Fibroblast of peridontal ligament (primary cell): ENCODE results near the gene ADARB1.

ENCODE experiments used
- DNase-seq: peaks from one replicate; pipeline ENCODE4 v3.0.0-alpha.2; 2010; ENCODE audit errors: extremely low read depth

Gene ADARB1

DNA sequence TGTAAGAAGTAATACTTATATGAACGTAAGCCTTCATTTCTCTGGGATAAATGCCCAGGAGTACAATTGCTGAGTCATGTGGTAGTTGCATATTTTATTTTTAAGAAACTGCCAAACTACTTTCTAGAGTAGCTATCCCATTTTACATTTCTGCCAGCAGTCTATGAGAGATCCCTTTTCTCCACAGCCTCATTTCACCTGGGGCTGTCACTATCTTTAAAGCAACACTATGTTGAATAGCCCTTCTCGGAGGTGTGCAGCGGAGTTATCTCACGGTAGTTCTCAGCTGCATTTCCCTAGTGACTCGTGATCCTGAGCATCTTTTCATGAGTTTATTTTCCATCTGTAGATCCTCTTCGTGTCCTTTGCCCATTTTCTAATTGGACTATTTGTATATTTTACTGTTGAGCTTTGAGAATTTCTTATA lies 93.4 kb downstream of the ADARB1 start:
- DNase-seq = peak; percentile 88

DNA sequence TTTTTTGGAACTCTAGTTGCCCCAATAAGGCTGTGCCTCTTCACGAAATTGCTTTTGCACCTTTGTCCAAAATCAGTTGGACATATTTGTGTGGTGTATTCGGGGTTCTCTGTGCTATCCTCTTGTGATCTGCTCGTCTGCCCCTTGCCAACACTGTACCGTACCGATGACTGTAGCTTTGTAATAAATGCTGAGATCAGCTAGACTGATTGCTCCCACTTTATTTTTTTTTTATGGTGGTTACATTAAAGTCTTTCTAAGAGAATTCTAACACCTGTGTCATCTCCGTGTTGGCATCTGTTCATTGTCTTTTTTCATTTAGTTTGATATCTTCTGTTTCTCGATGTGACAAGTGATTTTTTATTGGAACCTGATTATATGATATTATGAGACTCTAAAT lies 94.1 kb downstream of the ADARB1 start:
- DNase-seq = no peak

DNA sequence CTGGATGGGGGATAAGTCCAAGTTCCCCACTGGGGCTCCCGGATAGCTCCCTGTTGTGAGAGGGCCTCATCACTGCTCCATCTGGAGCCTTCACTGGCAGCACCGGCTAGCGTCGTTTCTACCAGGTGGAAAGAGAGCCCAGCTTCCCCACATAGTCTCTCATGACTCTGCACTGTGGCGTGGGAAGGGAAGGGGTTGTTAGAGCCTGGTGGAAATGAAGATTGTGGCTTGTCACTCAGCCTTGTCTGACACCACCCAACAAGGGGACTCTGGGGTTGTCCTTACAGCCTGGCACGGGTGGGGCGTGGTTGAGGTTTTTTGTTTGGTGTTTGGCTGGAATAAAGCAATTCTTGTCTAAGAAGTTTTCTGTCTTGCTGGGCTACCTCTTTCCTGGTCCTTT lies 94.6 kb downstream of the ADARB1 start:
- DNase-seq = no peak

DNA sequence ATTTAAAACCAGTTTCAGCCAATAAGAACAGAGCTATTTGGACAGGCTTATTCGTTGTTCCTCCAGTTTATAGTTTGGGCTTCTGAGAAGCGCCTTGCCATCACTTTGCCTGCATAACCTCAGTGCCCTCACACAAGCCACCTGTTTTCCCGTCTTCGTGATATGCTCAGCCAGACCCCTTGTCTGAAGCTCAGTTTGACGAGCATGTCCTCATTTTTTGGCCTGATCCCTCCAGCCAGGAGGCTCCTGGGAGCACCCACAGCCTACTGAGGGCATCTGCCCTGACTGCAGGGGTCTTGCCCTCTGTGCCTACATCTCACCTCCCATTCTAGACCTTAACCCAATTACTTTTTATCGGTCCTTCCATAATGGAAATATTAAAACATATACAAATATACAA lies 95.3 kb downstream of the ADARB1 start:
- DNase-seq = no peak

DNA sequence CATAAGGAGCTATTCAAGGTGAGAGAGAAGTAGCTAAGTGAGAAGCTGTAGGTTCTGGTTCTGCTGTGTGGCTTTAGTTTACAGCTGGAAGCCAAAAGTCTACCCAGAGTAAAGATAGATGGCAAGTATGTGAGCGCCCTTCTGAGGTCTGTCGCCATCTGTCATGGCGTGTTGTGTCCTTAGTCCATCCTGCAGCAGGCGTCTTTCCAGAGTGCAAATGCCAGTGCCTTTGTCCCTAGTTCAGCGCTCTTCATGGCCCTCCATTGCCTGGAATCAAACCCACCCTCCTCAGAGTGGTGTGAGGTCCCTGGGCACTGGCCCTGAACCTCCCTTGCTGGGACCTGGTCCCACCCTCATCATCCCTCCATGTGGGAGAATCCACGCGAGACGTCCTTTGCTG lies 96.6 kb downstream of the ADARB1 start:
- DNase-seq = no peak

DNA sequence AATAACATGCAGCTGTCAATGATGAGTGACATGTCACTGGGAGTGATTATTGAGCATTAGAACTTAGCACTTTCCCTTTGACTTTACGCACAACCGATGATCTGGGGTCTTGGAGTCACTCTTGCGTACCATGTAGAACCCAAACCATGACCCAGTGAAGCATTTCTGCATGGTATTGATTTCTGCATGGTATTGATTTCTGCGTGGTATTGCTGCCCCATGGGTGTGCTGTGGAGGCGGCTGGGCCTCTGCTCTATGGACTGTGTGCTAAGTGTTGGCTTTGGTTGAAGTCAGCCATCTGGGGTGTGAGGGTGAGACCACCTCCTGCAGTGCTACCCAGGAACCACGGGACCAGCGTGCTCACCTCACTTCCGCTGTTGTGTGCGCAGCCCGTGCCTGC lies 98.0 kb downstream of the ADARB1 start:
- DNase-seq = no peak

DNA sequence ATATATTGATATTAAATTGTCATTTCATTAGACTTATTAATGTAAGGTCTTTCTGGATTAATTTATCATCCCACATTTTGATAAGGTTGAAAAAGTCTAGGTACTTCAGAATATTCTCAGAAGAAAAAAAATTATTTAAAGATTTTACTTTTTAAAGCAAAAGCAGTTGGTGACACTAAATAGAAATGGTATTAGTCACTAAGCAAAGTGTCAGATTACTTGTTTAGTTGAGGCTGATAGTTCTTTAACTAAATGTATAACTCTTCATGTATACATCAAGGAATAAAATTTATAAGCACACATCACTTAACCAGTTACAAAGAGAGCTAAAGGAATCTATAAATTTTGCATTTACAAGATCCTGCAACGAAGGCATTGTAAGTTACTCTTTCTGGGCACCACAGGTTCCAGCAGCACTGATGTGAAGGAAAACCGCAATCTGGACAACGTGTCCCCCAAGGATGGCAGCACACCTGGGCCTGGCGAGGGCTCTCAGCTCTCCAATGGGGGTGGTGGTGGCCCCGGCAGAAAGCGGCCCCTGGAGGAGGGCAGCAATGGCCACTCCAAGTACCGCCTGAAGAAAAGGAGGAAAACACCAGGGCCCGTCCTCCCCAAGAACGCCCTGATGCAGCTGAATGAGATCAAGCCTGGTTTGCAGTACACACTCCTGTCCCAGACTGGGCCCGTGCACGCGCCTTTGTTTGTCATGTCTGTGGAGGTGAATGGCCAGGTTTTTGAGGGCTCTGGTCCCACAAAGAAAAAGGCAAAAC lies 101.1 kb downstream of the ADARB1 start:
- DNase-seq = no peak

DNA sequence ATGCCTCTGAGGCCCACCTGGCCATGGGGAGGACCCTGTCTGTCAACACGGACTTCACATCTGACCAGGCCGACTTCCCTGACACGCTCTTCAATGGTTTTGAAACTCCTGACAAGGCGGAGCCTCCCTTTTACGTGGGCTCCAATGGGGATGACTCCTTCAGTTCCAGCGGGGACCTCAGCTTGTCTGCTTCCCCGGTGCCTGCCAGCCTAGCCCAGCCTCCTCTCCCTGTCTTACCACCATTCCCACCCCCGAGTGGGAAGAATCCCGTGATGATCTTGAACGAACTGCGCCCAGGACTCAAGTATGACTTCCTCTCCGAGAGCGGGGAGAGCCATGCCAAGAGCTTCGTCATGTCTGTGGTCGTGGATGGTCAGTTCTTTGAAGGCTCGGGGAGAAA lies 101.8 kb downstream of the ADARB1 start:
- DNase-seq = no peak

DNA sequence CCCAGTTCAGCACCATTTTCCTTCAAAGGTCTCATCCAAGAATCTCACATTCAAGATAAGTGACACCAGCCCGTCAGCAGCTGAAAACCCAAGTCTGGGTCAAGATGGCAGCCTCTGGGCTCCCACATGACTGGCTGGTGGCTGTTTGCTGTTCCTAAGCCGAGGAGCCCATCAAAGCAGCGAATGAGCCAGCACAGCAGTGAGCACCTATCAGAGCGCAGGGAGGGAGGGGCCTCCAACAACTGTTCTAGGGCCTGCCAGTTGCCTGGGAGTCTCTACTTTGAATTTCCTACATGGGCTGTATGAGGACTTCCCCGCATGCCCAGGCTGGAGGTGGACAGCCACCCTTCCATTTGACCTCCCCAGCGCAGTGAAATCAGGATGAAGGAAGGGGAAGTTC lies 102.7 kb downstream of the ADARB1 start:
- DNase-seq = no peak

DNA sequence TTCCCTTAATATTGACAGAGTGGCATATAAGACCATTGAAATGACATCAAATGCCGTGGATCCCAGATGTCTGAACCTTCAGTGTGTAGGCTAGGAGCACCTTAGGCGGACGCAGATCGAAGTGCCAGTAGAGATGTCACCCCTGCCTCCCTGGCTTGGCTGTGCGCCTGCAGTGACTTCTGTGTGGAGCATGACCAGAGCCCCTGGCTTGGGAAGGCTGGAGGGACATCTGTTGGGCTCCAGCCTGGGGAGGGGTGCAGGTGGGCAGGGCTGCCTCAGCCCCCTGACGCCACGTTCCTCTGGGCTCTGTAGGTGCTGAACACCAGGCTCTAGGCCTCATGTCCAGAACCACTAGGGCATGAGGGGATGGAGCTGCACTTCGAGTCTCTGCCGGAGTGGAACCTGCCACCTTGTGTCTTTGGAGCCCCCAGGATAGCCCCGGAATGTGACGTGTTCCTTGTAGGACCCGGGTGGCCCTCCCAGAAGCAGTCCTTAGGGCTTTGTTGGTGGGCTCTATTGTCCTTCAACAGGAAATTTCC lies 103.8 kb downstream of the ADARB1 start:
- no peak for DNase-seq

DNA sequence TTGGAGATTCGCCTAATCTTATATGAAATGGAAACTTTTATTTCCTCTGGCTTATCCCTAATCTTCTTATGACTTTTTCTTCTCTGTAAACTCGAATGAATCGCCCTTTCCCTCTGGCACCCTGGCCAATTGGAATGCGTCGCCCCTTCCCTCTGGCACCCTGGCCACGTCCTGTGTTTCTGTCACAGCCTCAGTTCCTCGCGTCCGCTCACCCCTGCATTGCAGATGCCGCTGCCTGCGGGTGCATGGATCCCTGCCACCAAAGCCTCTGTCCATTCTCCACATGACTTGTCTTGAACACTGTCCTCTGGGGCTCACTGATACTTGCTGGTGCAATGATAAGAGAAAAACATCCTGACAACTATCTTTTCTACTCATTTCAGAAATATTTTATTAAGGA lies 104.6 kb downstream of the ADARB1 start:
- no peak for DNase-seq

DNA sequence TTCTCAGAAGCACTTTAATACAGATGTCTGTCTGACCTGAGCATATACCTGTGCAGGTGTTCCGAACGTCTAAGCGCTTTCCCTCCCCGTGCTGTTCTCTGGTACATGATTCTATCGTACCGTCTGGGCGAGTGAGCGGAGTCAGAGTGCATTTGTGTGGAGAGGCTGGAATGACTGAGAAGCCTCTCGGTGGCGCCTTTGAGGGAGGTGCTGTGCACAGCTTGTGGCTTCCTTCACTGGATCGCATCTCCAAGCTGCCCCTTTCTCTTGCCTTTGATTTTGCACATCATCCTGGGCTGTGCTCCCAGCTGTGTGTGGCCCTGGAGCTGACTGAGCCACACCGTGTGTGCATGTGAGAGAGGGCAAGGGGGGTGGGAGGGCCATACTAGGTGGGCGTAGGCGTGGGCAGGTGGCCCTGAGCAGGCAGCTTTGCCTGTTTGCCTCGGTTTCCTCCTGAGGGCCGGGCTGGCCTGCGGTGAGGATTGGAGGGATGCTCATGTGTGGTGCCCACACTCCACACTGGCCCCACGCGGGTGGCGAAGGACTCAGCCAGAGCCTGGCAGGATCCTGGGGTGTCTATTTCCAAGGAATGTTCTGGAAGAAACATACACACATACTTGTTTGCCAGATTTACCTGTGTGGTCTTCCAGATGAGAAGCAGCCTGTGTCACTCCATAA lies 105.3 kb downstream of the ADARB1 start:
- no peak for DNase-seq

DNA sequence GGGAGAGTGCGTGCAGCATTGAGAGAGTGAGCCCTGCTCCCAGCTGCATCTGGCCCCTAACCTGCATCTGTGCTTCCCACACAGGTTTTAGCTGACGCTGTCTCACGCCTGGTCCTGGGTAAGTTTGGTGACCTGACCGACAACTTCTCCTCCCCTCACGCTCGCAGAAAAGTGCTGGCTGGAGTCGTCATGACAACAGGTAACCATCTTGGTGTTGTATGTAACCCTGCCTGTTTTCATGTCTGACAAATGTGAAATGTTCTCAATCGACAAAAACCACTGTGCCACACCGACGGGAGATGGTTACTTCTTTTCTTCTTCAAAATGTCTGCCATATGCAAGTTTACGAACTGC lies 105.8 kb downstream of the ADARB1 start:
- DNase-seq = no peak

DNA sequence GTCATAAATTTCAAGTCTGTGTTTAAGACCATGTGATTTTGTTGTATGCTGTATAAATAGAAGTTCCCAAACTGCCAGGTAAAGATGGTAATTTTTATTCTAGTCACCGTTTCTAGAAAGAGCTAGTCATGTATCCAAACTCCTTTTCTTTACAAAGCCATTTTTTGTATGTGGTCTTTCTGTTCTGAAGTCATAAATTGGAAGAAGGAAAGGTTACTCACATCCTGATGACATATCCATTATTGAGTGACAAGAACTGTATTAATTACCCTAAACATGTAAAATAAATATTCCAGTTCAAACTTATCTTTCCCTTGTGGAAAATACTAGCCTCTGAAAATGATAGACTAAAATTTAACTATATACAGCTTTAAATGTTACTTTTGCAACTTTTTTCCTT lies 108.6 kb downstream of the ADARB1 start:
- no peak for DNase-seq

DNA sequence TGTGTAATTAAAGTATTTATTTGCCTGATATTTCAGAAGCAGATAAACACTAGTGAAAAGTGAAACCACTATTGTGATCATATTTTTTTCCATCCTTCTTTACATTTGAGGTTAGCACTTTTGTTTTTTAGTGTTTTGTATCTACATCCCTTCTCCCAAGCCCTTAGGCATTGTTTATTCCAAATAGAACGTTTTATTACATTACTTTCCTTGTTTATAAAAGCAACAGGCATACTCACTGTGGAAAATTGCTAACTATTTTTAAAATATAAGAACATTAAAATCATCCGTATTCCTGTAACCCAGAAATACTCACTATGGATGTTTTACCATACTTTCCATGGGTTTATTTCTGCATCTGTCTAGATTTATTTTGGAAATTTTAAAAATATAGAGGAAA lies 109.5 kb downstream of the ADARB1 start:
- no peak for DNase-seq

DNA sequence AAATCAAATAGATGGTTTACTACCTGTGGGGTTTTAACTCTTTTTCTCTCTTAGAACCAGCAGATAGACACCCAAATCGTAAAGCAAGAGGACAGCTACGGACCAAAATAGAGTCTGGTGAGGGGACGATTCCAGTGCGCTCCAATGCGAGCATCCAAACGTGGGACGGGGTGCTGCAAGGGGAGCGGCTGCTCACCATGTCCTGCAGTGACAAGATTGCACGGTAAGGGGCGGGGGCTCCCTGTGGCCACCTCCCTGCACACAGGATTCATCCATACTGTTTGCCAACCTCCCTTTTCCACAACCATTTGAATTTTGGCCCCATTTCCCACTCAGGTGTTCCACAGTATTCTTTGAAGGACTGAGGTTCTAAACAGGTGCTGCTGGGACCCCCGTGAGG lies 110.5 kb downstream of the ADARB1 start:
- no peak for DNase-seq

DNA sequence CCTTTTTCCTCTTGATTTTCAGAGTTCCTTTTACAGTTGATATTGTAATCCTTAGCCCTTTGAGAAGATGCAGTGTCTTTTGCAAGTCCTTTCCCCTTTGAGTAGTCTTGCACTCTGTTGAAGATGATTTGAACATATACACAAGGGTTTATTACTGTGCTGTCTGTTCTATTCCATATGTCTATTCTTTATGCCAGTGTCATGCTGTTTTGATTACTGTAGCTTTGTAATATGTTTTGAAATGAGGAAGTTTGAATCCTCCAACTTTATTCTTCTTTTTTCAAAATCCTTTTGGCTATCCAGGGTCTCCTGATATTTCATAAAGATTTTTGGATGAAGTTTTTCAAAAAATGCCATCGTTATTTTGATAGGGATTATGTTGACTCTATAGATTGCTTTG lies 112.3 kb downstream of the ADARB1 start:
- DNase-seq = no peak

DNA sequence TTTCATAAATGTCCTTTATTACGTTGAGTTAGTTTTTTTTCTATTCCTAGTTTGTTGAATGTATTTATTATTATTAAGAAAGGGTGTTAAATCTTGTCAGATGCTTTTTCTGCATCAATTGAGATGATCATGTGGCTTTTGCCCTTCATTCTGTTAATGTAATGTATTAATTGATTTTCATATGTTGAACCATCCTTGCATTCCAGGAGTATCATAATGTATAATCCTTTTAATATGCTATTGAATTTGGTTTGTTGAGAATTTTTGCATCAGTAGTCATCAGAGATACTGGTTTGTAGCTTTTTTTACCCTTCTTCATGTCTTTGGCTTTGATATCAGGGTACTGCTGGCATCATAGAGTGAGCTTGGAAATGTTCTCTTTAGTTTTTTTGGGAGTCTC lies 113.3 kb downstream of the ADARB1 start:
- DNase-seq = no peak

DNA sequence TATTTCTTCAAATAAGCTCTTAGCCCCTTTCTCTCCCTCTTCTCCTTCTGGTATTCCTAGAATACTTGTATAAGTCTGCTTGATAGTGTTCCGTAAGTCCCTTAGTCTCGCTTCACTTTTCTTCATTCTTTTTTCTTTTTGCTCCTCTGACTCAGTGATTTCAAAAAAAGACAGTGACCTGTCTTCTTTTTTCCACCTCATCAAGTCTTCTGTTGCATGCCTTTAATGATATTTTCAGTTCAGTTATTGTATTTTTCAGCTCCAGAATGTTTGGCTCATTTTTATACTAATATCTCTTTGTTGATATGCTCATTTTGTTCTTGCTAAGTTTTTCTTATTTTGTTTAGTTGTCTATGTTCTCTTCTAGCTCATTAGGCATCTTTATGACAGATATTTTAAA lies 115.6 kb downstream of the ADARB1 start:
- DNase-seq = no peak

DNA sequence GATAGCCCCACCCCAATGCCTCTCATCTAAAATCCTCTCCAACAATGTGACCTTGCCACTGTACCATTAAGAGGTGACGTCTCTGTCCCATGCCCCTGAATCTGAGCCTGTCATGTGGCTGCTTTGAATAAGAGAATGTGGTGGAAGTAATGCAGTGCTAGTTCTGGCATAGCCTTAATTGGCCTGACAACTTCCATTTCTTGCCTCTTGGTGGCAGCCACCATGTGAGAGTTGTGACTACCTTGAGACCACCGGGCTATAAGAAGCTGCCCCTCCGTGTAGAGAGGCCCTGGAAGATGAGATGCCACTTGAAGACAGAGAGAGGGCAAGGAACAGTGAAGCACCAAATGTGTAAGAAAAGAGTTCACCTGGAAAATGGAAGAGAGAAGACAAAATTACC lies 118.0 kb downstream of the ADARB1 start:
- DNase-seq = no peak

DNA sequence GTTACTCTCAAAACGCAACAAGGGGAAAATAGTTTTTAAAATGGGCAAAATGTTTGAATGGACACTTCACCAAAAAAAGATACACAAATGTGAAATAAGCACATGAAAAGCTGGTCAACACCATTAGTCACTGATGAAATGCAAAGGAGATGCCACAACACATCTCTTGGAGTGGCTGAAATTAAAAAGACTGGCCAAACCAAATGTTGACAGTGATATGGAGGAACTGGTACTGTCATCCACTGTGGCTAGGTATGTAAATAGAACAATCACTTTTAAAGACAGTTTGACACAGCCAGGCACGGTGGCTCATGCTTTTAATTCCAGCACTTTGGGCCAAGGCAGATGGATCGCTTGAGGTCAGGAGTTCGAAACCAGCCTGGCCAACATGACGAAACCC lies 122.2 kb downstream of the ADARB1 start:
- no peak for DNase-seq

DNA sequence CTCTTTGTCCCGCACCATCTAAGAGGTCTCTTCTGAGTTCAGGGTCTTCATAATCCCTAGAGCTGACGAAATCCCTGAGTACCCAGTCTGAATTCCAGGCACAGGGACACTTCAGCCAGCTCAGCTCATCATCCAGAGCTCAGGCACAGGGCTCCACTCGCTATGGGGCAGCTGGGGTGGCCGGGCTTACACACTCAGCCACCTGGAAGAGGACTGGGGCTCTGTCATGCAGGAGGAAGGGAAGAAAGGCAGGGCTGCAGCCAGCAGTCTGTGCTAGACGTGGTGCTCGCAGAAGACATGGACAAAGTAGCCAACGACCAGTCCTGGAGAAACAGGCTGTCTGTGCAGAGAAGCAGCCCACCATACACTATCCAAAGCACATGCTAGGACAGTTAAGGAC lies 124.8 kb downstream of the ADARB1 start:
- no peak for DNase-seq

DNA sequence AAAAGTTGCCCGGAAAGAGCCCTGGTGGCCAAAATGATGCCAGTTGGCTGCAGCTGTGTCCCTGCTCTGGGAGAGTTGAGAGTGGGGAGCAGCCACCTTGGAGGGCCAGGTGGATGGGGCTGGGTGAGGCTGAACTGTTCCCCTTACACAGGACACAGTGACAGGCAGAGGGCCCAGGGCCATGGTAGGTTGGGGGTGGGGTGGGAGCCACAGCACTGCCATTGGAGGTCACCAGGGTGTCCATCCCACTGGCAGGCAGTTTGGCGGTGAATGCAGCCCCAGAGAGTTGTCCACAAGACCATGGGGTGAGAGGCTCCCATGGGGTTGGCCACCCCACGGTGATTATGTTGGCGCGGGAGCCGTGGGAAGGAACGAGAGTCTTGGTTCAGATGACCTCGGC lies 125.7 kb downstream of the ADARB1 start:
- DNase-seq = no peak
